Skeletal muscle cell (primary cell): ENCODE measurements around the gene S100PBP.

Experiments used
- DNase-seq: peaks from one replicate; pipeline ENCODE4 v3.0.0-alpha.2; 2010; ENCODE audit warnings: low read depth
- H3K4me3 ChIP-seq: 2 replicates; pipeline ENCODE4 v1.5.1; 2011; ENCODE audit warnings: low read depth, mild to moderate bottlenecking, control low read depth, low read length, moderate library complexity

The S100PBP gene

DNA sequence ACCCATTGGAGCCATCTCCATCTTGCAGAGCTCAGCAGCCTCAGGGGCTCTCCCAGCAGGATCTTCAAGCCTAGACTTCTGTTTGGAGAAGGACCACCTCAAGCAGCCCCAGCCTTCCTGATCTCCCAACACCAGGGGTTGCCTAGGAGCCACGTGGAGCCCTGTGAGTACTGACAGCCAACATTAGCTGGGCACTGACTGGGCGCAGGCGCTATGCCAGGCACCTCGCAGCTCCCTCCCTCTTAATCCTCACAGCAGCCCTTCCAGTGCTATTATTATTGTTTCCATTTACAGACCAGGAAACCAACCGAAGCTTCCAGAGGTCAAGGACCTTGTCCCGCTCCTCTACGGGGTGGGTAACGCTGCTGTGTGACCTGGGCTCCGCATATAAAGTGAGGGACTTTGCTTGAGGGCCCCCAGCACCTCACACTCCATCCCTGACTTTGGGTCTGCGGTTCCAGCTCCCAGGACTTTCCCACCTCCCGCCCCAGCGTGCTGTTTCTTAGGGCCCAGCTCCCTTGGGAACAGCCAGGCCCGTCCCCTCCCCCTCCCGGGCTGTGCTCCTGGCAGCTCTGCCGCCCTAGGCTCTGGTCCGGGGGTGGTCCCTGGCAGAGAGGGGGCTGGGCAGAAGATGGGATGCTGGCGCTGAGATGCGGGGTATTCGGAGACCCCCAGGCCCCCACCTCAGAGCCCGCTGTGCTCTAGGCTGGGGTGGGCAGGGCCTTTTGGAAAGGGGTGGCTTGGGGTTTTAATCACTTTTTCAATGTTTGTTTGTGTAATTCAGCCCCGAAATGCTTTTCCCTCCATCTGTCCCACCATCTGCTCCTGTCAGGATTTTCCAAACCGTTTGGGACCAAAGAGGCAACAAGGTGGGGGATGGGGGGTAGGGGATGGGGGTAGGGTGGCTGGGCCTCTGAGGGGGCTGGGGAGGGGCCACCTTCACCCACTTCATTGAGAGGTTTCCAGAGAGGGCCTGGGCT is 64.7 kb downstream of the S100PBP start:
- H3K4me3 ChIP-seq = no peak overlapping the region
- no peak for DNase-seq

DNA sequence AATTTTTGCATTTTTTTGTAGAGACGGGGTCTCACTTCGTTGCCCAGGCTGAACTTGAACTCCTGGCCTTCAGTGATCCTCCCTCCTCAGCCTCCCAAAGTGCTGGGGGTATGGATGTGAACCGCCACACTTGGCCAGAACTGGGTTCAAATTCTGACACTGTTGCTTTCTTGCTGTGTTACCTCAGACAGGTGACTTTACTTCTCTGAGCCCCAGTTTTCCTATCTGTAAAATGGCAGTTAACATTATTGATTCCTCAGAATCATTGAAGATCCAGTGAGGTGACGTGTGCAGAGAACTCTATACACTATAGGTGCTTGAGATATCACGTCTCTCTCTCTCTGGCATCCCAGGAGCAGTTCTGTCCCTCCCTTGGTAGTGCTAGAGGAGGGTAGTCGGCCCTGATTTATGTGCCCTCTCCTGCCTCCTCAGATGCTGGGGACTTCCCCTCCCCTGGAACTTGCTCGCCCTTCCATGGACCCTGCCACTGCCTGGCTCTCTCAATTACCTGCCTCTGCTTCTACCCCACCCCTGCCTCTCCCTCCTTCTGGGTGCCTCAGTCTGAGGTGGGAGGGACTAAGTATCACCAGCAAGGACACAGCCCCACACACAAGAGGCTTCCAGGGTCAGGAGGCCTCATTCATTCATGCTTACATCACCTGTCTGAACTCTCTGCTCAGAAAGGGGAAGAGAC is 66.0 kb downstream of the S100PBP start:
- DNase-seq = no peak

GRCh38 chr1:32884032-32884372 is 66.5 kb downstream of the S100PBP start:
- DNase-seq = no peak
- H3K4me3 ChIP-seq = no peak overlapping the region

More for the DNA sequence above, 66.0 kb downstream of the S100PBP start:
- no peak overlapping the region for H3K4me3 ChIP-seq

GRCh38 chr1:32884726-32885125 is 67.3 kb downstream of the S100PBP start:
- no peak for DNase-seq
- H3K4me3 ChIP-seq = no peak overlapping the region

GRCh38 chr1:32885676-32886003 is 68.2 kb downstream of the S100PBP start:
- no peak for DNase-seq
- no peak overlapping the region for H3K4me3 ChIP-seq

DNA sequence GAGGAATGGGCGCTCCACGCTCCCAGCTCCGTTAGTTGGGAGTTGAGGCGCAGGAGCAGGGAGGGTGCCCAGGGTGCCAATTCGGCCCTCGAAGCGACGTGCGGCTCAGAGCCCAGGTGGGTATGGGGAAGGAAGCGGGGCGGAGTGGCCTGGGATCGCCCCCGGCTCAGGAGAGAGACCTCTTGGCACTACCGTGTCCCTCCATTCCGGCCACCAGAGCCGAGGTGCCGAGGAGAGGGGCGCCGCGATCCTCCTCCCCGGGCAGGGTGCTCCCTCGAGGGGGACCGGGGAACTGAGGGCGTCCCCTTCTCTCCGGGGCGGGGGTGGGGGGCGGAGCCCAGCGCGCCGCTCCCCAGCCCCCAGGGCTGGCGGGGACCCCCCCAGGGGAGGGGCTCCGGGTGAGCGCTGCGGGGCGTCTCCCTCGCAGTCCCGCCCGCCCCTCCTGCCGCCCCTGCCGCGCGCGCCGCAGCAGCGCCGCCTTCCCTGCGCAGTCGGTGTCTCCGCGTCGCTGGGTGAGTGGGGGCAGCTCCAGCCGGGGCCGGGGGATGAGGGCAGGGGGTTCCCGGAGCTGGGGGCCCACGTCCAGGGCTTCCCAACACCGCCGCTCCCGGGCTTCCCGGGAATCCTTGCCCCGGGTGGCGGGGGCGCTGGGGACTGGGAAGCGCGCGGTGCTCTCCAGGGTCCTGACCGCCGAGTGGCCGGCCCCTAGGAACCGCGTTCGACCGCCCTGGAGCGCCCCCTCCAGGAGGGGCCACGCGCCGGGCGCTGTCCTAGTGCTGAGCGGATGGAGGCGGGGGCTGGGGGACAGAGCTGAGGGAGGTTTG is 68.8 kb downstream of the S100PBP start, which contains the start of gene HPCA:
Gene HPCA (plus strand): TSS at position 488 of the 824 bp plus-strand sequence. CDS start 2,408 bp downstream, outside the sequence.
- peak within 1 kb of the TSS; percentile 22 for H3K4me3 ChIP-seq
- no peak for DNase-seq

- no peak for DNase-seq
- no peak overlapping the region for H3K4me3 ChIP-seq
These were observed 69.5 kb downstream of the S100PBP start for GRCh38 chr1:32886828-32887414.

DNA sequence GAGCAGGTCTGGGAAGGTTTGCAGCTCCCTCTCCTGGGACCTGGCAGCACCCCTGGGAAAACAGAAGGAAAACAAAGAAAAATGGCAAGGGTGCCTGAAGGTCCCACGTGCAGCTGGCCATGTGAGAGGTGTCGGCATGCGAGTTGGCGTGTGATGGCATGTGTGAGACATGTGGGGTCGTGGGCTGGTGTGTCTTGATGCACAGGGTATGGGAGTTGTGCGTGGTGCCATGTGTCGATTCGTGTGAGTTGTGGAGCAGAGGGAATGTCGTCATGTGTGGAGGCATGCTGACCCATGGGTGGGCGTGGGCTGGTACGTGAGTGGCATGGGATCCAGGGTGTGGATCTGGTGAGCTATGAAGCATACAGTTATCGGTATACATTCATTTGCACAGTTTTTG is 70.2 kb downstream of the S100PBP start:
- no peak for DNase-seq
- no peak overlapping the region for H3K4me3 ChIP-seq

GRCh38 chr1:32888134-32888533 is 70.7 kb downstream of the S100PBP start:
- no peak overlapping the region for H3K4me3 ChIP-seq
- DNase-seq = no peak

- no peak overlapping the region for H3K4me3 ChIP-seq
- DNase-seq = no peak
These were observed 71.4 kb downstream of the S100PBP start for GRCh38 chr1:32888677-32889420.

DNA sequence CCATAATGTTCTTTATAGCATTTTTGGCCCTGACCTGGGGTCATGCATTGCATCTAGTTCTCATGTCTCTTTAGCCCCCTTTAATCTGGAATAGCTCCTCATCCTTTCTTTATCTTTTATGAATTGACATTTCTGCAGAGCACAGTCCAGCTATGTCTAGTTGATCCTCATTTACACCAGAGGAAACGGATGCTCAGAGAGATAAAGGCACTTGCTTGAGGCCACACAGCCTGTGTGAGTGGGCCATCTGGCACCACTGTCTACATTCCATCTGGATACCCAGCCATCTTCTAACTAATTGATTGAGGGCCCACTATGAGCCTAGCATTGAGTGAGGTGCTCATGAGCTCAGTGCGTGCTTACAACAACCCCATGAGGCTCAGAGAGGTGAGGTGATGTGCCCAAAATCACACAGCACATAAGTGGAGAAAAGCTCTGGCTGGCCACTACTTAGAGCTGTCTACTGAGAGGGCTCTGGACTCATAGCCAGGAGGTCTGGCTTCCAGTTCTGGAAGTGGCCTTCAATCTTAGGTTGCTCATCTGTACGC is 72.4 kb downstream of the S100PBP start:
- no peak overlapping the region for H3K4me3 ChIP-seq
- DNase-seq = no peak

DNA sequence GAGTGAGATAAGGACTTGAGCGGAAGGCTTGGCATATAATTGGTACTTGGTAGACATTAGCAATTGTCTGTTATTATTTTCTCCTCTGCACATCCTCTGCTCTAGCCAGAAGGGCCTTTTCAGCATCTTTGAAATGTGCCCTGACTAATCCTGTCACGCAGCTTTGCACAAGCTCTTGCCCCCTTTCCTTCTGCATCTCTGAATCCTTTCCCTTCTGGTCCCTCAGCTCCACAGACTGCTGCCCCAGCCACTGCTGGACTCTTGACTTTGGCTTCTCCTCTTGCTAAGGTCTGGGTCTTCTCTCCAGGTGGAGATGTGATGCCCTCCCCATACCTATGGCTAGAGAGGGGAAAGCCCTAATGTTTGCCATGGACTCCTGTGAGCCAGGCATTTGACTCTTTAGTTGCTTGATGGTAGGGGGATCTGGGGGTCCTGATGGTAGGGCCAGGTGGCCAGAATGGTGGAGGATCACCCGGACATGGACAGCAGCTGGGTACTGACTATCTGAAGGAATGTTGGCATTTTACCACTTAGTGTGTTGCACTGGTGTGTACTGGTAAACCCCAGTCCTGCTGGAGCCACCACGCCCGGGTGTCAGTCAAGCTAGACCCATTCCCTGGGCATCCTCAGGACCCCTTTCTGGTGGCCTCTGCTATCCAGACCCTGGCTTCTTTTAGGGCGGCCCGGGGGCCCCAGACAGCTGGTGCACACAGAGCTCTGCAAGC is 73.2 kb downstream of the S100PBP start:
- no peak overlapping the region for H3K4me3 ChIP-seq
- DNase-seq = no peak

GRCh38 chr1:32891241-32891570 is 73.8 kb downstream of the S100PBP start:
- no peak for DNase-seq
- H3K4me3 ChIP-seq = no peak overlapping the region

GRCh38 chr1:32891630-32892029 is 74.2 kb downstream of the S100PBP start:
- DNase-seq = no peak
- no peak overlapping the region for H3K4me3 ChIP-seq

GRCh38 chr1:32892368-32893197 is 75.1 kb downstream of the S100PBP start:
- DNase-seq = no peak
- H3K4me3 ChIP-seq = peak overlapping the region; percentile 51

DNA sequence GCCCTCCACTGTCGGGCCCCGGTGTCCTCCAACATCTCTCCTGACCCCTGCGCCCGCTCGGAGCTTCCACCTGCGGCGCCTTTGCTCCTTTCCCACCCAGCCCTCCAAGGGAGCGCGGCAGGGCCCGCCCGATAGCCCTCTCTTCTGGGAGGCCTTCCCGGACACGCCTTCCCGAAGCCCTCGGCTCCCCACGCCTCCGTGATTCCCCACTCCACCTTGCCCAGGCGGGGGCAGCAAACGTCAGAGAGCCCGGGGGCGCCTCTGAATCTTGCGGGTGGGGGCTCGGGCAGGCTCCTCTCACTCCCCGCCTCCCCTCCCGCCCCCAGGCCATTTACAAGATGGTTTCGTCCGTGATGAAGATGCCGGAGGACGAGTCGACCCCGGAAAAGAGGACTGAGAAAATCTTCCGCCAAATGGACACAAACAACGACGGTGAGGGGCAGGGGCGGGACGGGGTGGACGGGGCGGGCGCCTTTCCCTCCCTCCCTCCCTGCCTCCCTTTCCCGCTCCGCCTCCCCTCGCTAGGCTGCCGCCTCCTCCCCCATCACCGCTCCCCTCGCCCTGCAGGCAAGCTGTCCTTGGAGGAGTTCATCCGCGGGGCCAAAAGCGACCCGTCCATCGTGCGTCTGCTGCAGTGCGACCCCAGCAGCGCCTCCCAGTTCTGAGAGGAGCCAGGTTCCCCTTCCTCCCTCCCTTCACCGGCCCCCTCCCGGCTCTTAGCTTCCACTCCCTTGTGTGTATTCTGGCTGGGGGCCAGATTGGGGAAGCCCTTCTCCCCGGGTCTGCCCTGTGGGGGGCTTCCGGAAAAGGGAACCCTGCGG is 76.0 kb downstream of the S100PBP start:
- peak overlapping the region; percentile 51 for H3K4me3 ChIP-seq
- DNase-seq = no peak
